GM21529 (cell line): ENCODE measurements around the gene PILRA.
"Not testable (repeated sequence)": the region's sequence is repeated elsewhere in the genome, so short reads cannot be mapped to it uniquely, and the experiment has no call there.

Source experiments
- ATAC-seq: cut with Tn5 transposase; IDR thresholded peaks from one replicate; pipeline ENCODE4 v1.9.1; 2021; ENCODE audit not compliant: unreplicated experiment

PILRA gene

DNA sequence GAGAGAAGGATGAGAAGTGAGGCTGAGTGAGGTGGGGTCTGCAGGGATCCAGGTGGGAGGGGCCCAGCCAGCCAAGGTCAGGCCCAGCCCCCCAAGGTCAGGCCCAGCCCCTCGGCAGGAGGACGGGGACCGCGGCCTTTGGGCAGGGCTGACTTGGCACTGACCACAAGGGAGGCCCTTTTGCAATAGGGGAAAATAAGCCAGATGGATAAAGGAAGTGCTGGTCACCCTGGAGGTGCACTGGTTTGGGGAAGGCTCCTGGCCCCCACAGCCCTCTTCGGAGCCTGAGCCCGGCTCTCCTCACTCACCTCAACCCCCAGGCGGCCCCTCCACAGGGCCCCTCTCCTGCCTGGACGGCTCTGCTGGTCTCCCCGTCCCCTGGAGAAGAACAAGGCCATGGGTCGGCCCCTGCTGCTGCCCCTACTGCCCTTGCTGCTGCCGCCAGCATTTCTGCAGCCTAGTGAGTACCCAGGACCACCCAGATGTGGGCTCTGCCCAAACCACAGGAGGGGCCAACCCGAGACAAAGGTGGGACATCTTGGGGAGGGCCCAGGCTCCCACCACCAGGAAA is at the start of gene PILRA:
Gene PILRA (plus strand): TSS at position 227 of the 571 bp plus-strand sequence. CDS start 170 bp downstream, at position 397.
- ATAC-seq = no peak

DNA sequence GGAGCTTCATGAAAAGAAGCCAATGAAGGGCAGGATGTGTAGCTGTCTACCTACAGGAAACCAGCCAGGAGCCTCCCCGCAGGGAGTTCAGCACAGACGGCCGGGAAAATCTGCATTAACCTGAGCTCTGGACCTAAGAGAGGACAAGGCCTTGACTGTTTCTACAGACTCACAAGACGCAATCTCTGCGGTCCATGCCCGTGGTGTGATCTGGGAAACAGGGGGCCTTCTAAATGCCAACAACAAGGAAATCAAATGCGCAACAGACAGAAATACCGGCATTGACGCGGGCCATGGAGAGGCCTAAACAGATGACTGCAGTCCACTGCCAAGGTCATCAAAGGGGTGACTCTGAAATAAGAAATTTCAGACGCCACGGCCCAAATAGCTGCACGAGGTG is 49.1 kb upstream of the PILRA start:
- not testable (repeated sequence) for ATAC-seq

- not testable (repeated sequence) for ATAC-seq
These were observed 47.6 kb upstream of the PILRA start for GRCh38 chr7:100325671-100326070.

GRCh38 chr7:100326914-100327313 is 46.4 kb upstream of the PILRA start:
- not testable (repeated sequence) for ATAC-seq

DNA sequence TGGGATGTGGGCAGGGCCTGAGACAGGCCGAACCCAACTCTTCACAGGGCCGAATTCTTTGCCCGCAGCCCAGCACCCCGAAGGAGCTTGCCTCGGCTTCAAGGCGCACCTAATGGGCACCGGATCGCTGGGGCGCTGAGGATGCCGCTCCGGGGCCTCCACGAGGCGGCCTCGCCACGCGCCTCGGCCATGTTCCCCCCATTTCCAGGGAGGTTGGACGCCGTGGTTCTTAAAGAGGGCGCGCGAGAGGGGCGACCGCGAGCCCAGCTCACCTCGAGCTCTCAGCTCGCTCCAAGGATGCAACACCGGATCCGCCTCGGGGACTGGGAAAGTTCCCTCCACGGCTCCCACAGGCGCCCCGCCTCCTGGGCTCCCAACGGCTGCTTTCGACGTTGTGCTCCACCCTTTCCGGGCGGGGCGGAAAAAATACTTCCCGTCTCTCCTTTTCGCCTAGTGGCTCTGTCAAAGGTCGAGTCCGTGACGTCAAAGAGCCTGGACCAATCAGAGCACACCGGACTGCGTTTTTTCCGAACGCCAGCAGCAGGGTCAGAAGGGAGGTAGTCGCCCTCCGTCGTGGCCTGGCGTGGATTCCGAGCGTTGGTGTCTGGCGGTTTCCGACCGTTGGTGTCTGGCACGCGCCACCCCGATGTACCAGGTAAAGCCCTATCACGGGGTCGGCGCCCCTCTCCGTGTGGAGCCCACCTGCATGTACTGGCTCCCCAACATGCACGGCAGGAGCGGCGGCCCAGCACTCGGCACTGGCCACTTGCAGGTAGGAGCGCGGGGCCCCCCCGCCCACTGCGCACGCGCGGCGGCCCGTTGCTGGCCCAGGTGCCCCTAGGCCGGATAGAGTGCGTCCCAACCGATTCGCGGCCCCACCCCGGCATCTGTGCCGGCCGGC is 37.5 kb upstream of the PILRA start:
- ATAC-seq = peak; percentile 95

GRCh38 chr7:100338083-100338696 is 35.1 kb upstream of the PILRA start:
- not testable (repeated sequence) for ATAC-seq

DNA sequence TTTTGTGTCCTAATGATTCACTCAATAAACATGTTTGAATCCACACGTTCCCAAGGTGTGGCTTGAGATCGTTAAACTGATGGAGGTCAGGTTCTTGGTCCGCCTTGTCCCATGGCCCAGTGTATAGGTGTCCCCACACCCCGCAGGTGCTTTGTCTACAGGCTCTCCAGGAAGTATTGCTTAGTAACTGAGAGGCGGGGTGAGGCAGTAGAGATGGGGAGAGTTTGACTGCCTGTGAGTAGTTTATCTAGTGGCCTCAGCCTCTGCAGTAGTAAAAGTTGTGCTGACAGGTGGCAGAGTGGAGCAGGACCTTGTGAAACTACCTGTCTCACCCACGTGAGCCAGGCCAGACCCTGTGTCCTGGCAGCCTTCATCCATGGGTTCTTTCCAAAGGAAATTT is 32.0 kb upstream of the PILRA start:
- ATAC-seq = not testable (repeated sequence)

GRCh38 chr7:100342765-100343164 is 30.5 kb upstream of the PILRA start:
- ATAC-seq = no peak

DNA sequence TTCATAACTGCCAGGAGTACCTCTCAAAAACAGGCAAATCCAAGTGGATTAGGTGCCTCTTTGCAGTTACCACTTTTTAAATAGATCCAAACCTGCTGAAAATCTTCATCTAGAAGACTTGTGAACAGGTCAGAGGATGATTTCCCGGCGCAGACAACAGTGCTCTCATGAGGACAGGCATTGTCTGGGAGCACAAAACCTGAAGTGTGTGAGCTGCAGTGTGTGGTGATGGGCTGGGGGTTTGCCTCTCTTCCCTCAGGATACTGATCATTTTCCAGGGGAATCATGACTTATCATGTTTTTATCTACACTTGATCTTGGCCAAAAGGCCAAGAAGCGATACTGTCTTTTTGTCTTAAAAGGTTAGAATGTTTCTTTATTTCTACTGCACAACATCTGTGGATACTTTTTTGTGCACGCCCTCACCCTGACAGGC is 29.1 kb upstream of the PILRA start:
- ATAC-seq = not testable (repeated sequence)

- ATAC-seq = peak; percentile 81
These were observed 28.6 kb upstream of the PILRA start for GRCh38 chr7:100344560-100345287.

DNA sequence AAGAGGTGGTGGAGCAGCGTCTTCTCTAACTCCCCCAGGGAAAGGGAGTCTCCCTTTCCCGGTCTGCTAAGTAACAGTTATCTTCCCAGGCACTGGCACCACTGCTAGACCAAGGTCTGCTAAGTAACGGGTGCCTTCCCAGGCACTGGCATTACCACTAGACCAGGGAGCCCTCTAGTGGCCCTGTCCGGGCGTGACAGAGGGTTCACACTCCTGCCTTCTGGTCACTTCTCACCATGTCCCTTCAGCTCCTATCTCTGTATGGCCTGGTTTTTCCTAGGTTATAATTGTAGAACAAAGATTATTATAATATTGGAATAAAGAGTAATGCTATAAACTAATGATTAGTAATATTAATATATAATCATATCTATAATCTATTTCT is 28.0 kb upstream of the PILRA start:
- peak; percentile 38 for ATAC-seq

DNA sequence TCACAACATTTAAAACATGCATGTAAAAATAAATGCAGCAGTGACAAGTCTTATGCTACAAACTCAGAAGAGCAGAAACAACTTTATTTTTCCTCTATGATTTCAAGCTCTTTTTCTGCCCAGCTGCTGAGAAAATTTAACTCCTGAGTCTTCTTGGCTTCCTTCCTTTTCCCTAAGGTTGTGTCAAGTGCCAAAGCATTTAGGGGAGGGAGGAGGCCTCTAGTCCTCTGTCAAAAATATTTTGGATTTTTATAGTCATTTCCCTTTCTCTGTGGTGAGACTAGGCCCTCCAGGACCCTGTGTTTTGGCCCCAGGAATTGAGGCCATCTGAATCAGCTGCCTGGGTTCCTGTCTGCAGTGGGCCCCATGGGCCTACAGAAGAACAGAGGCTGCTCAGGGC is 26.4 kb upstream of the PILRA start:
- ATAC-seq = no peak

DNA sequence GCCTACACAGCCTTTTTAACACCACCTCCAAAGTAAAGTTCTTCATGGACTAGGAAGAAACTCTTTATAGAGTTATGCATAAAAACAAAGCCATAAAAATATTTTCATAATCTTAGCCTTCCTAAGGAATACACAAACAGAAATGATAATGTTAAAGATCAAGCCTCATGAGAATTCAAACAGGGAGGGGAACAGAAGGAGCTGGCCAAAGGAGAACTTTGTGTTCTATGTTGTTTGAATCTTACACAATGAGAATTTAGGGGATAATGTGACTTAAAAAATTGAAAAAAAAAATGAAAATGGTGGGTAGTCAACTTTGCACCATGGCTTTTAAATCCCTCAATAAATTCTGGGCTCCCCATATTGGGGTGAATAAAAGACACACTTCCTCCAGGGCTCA is 24.5 kb upstream of the PILRA start:
- ATAC-seq = no peak

- ATAC-seq = no peak
These were observed 23.5 kb upstream of the PILRA start for GRCh38 chr7:100349757-100350156.

GRCh38 chr7:100351657-100352058 is 21.6 kb upstream of the PILRA start:
- ATAC-seq = no peak

DNA sequence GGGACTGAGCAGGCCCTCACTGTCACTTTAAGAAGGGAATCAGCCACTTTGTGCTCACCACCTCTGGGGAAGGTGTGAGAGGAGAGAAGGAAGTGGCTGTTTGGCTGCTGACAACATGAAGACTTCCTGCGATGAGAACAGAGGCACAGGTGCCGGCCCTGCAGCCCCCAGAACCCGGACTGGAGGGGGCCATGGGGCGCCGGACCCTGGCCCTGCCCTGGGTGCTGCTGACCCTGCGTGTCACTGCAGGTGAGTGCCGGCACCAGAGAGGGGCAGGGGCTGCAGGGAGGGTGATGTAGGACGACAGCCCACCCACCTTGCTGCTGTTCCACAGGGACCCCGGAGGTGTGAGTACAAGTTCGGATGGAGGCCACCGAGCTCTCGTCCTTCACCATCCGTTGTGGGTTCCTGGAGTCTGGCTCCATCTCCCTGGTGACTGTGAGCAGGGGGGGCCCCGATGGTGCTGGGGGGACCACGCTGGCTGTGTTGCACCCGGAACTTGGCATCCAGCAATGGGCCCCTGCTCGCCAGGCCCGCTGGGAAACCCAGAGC is 21.0 kb upstream of the PILRA start:
- ATAC-seq = not testable (repeated sequence)

GRCh38 chr7:100352984-100353684 is 20.2 kb upstream of the PILRA start:
- ATAC-seq = no peak

DNA sequence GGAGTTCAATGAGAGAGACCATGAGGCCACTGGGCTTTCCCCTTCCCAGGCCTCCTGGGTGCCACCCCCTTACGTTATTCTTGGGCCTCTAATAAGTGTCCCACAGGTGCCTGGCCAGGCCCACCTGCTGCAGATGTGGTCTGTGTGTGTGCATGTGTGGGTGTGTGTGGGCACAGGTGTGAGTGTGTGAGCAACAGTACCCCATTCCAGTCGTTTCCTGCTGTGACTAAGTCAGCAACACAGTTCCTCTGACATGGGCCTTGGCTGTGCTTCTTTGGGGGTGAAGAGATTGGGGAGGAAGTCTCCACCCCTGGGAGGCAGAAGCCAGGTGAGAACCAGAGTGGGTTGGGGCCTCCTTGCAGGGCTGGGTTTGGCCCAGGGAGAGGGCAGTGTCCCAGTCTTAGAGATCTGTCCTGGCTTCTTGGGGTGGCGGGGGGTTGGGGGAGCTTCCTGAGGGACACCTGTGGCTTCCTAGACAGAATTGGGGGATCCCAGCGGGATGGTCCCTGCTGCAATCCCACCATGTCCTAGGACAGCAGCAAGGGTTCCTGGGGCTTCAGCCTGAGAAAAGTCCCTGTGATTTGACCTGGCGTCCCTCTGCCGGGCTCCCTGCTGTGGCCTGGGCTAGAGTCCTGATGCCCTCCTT is 19.5 kb upstream of the PILRA start:
- no peak for ATAC-seq

- no peak for ATAC-seq
These were observed 16.7 kb upstream of the PILRA start for GRCh38 chr7:100356416-100357068.
